ENCODE measurements around the gene TWF2. TPM values are rescaled to one million over a fixed set of nuclear protein-coding genes. Genes with fewer than 3 reads are reported as not detected.

TWF2 gene
- total RNA-seq, 4 donors from 2014 or later: 59.2 to 72.9 (median 60.4) TPM

GRCh38 chr3:52259448-52259847 is 20.5 kb upstream of the TWF2 start:
- no peaks in the 10 kb centered on the region for H3K9me3 ChIP-seq
- DNase-seq (ENCODE audit: low spot score in 2 of 2): no peak
- TF ChIP-seq EP300 (IDR thresholded peaks at IDR 0.05) (no peak), POLR2A (IDR thresholded peaks at IDR 0.05) (no peak), CTCF (IDR thresholded peaks at IDR 0.05) (no peak)
- peaks cover 9 to 100% (median 43%) of the 10 kb centered on the region in 3 donors for H3K36me3 ChIP-seq
- H3K27ac ChIP-seq: no peak overlapping the region
- peaks cover 0 to 37% (median 0%) of the 10 kb centered on the region in 4 donors for H3K4me1 ChIP-seq
- WGBS, 2 donors: 81 to 91% methylated on average over 4 of the region's 4 CpGs
- no peaks in the 10 kb centered on the region for H3K27me3 ChIP-seq
- no peak overlapping the region for H3K4me3 ChIP-seq

GRCh38 chr3:52259035-52259434 is 20.1 kb upstream of the TWF2 start:
- H3K27ac ChIP-seq: no peak overlapping the region
- WGBS, 2 donors: 26 to 49% methylated on average over 1 of the region's 1 CpG
- TF ChIP-seq POLR2A (IDR thresholded peaks at IDR 0.05) (no peak), CTCF (IDR thresholded peaks at IDR 0.05) (no peak)
- peaks cover 9 to 100% (median 44%) of the 10 kb centered on the region in 3 donors for H3K36me3 ChIP-seq
- H3K4me3 ChIP-seq: no peak overlapping the region
- DNase-seq (ENCODE audit: low spot score in 2 of 2): no peak
- H3K4me1 ChIP-seq: peaks cover 0 to 35% (median 2%) of the 10 kb centered on the region in 4 donors
- H3K27me3 ChIP-seq: no peaks in the 10 kb centered on the region
- no peaks in the 10 kb centered on the region for H3K9me3 ChIP-seq

- Histone ChIP-seq H3K4me1 (peaks cover 0 to 34% (median 7%) of the 10 kb centered on the region in 4 donors), H3K9me3 (no peaks in the 10 kb centered on the region), H3K4me3 (no peak overlapping the region), H3K27ac (no peak overlapping the region), H3K36me3 (peaks cover 9 to 100% (median 44%) of the 10 kb centered on the region in 3 donors), H3K27me3 (no peaks in the 10 kb centered on the region)
- 81 to 91% methylated on average over 4 of the region's 4 CpGs for WGBS, 2 donors
- TF ChIP-seq POLR2A (IDR thresholded peaks at IDR 0.05) (no peak), CTCF (IDR thresholded peaks at IDR 0.05) (no peak), EP300 (IDR thresholded peaks at IDR 0.05) (no peak)
- no peak for DNase-seq (ENCODE audit: low spot score in 2 of 2)
Measured at GRCh38 chr3:52257911-52258310, 19.0 kb upstream of the TWF2 start.

- Histone ChIP-seq H3K9me3 (no peaks in the 10 kb centered on the region), H3K27me3 (no peaks in the 10 kb centered on the region), H3K36me3 (peaks cover 9 to 100% (median 47%) of the 10 kb centered on the region in 3 donors), H3K4me3 (no peak overlapping the region), H3K27ac (no peak overlapping the region), H3K4me1 (peaks cover 0 to 23% (median 7%) of the 10 kb centered on the region in 4 donors)
- DNase-seq (ENCODE audit: low spot score in 2 of 2): no peak
- TF ChIP-seq CTCF (IDR thresholded peaks at IDR 0.05): no peak
- TF ChIP-seq EP300 (IDR thresholded peaks at IDR 0.05): no peak
- TF ChIP-seq POLR2A (IDR thresholded peaks at IDR 0.05): no peak
- 85 to 87% methylated on average over 4 of the region's 4 CpGs for WGBS, 2 donors
Measured at GRCh38 chr3:52256622-52257021, 17.7 kb upstream of the TWF2 start.

GRCh38 chr3:52256159-52256558 is 17.2 kb upstream of the TWF2 start:
- no peak for DNase-seq (ENCODE audit: low spot score in 2 of 2)
- Histone ChIP-seq H3K27me3 (no peaks in the 10 kb centered on the region), H3K4me1 (peaks cover 0 to 20% (median 7%) of the 10 kb centered on the region in 4 donors), H3K27ac (no peak overlapping the region), H3K9me3 (no peaks in the 10 kb centered on the region), H3K36me3 (peaks cover 9 to 100% (median 46%) of the 10 kb centered on the region in 3 donors), H3K4me3 (no peak overlapping the region)
- no peak for TF ChIP-seq CTCF (IDR thresholded peaks at IDR 0.05)
- no peak for TF ChIP-seq POLR2A (IDR thresholded peaks at IDR 0.05)
- TF ChIP-seq EP300 (IDR thresholded peaks at IDR 0.05): no peak
- 79 to 93% methylated on average over 3 of the region's 3 CpGs for WGBS, 2 donors

Measured in tibial nerve (tissue), 4 donors.